HG03060 (cell line): Measurements from ENCODE around the gene TEX35.

Experiments used
- ATAC-seq: cut with Tn5 transposase; IDR thresholded peaks from one replicate; pipeline ENCODE4 v1.9.1; 2021; ENCODE audit warnings: low read depth, moderate number of reproducible peaks; ENCODE audit not compliant: unreplicated experiment

The TEX35 gene

DNA sequence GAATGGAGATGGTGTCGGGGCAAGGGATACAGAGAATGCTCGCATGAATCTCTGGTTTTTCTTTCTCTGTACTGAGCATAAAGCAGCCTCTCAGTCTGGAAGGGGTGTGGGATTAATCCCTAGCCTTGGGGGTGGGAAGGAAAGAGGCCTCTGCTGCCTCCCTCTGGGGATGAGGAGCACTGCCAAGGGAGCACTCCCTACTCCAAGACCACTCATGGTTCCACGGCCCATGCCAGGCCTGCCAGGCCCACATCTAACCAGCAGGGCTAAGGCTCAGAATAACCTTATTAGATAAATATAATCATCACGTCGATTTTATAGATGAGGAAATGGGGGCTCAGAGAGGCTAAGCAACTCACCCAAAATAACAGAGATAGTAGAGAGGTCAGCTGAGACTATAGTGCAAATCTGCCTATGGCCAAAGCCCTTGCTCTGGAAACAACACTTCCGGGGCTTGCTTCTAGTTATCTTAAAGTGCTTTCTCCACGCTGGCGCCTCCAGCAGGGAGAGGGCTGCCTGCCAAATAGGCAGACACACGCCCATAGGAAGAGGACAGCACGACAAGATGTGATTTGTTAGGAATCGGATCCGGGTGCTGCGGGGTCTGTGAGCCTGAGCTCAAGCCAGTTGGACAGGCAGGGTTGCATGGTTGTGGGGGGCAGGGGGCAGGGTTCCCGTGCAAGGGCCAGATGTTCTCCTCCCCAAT, 522 bp downstream of the TEX35 start:
- ATAC-seq, result no peak

GRCh38 chr1:178516110-178516509, 3.2 kb downstream of the TEX35 start:
- no peak for ATAC-seq

DNA sequence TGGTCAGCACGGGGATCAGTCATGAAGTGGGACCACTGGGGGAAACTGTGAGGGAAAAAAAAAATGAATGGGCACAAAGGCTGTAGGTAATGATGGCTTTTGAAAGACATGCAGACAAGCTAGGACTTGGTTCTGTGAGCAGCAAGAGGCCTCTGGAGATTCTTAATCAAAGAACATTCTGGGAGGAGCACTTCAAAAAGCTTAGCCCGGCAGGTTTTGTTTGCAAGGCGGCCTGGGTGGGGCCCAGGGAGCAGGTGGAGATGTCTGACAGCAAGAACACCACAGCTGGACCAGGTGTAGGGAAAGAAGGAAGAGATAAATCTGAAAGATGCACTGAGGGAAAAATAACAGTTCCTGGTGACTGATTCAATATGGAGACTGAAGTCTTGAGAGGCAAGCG, 6.0 kb downstream of the TEX35 start:
- no peak for ATAC-seq

- no peak for ATAC-seq
Measured at GRCh38 chr1:178520803-178521202, 7.9 kb downstream of the TEX35 start.

- ATAC-seq, result no peak
Measured at GRCh38 chr1:178521241-178521640, 8.3 kb downstream of the TEX35 start.

DNA sequence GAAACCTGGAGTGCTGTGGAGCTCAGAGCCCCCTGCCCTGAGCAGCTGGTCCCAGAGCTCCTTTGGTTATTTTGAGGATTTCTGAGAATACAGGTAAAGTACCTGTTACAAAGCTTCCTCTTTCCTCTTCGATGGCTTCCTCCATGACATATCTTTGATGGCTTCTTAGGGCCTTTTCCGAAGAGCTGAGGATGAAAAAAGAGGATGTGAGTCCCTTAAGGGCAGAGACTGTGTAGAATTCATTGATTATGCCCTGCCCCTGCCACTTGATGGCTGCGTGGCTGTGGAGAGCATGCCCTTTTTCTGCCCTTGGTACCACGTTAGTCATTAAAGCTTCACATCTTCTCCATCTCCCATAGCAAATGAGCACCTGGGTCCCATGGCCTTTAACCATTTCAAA, 14.2 kb downstream of the TEX35 start:
- ATAC-seq, result no peak

DNA sequence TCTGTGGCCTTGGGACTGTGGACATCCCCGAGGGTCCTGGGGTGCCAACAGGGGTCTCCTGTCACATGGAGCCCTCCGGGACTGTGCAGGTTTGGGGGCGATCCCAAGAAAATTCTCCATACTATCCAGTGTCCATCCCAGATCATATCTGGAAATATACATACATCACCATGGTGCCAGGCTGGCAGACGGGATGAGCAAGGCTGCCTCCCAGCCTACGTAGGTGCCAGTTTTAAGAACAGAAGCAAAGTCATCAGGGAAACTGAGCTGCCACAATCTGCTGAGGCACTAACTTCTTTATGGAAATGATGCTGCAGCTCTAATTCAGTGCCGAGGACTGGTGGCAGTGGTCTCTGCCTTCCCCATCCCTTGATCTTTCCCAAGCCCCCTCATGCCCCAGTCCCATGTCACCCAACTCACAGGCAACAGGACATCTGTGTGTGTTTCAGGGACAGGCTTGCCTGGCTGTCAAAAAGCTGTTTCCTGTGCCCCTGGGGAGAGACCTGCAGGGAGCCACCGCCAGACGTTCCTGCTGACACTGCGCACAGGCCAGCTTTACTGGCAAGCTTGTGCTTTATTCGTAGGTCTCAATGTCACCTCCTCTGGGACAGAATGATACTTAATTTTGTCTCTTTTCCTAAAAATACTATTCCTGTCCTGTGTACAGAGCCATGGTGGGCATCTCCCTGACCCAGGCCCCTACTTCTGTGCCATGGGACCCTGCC, 15.5 kb downstream of the TEX35 start:
- no peak for ATAC-seq

GRCh38 chr1:178528953-178529335, 16.0 kb downstream of the TEX35 start:
- ATAC-seq, result no peak

GRCh38 chr1:178529364-178530036, 16.6 kb downstream of the TEX35 start:
- ATAC-seq, result no peak

- no peak for ATAC-seq
Measured at GRCh38 chr1:178530037-178530402, 17.1 kb downstream of the TEX35 start.

DNA sequence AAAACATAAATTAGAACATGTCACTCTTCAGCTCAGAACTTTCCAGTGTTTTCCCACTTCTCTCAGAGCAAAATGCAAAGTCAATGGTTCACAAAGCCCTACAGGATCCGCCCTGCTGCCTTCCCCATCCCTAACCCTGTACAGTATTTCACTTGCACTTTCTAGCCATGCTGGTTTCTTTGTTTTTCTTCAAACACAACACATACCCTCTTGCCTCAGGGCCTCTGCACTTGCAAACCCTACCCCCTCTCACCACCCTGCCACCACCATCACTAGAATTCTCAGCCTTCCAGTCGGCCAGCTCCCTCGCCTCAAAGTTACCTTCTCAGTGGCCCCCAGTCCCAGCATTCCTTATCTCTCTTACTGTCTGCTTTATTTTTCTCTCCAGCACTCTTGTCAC, 17.6 kb downstream of the TEX35 start:
- ATAC-seq, result no peak

DNA sequence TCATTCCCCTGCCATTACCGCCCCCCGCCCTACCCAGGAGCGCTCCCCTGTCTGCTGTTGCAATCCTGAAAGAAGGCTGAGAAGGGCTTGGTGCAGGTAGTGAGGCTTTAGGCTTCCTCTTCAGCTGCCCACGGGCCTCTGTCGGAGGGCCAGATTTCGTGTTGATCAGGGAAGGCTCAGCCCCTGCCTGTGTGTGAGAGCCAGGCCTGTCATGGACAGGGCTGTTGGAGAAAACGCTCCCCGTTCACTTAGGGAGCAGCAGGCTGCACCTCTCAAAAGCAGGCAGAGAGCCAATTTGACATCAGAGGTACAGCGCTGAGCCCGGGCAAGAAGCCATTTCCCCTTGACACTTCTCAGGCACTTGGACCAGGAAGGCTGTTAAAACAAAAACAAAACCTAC, 19.0 kb downstream of the TEX35 start:
- no peak for ATAC-seq

DNA sequence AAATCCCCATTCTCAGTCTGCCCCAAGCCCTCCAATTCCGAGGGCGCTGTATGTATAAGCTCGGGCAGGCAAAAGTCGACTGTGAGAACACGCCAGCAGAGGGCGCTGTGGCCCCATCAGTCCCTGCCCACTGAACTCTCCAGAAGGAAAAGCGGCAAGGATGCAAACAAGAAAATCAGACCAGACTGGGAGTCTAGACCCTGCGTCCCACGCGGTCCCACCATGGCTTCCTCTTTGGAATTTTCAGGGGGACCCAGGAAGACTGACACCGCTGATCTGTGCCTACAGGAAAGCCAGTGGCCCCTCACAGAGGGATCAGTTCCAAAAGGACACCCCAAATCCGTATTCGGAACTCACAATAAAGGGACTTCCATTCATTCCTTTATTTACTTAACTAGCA, 19.5 kb downstream of the TEX35 start:
- ATAC-seq, result no peak

DNA sequence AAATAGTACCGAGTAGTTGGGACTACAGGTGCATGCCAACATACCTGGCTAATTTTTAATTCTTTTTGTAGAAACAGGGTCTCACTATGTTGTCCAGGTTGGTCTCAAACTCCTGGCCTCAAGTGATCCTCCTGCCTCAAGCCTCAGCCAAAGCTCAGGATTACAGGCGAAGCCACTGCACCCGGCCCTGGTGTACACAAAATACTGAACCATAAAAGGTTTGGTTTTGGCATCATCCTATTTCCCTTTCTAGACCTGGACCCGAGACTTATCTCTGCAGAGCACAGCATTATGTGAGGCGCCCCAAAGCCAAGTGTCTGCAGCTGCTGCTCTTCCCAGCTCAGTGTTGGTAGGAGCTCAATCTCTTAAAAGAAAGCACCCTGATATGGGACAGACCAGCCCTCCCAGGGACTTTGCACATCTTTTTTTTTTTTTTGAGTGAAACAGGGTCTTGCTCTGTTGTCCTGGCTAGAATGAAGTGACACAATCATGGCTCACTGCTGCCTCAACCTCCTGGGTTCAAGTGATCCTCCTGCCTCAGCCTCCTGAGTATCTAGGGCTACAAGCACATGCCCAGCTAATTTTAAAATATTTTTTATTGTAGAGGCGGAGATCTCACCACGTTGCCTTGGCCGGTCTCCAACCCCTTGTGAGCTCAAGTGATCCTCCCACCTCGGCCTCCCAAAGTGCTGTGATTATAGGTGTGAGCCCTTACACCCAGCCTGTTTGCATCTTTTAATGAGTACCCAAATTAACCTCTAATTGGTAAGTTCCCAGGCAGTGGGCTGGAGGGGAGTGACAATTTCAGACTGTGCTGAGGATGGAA, 20.4 kb downstream of the TEX35 start:
- no peak for ATAC-seq

GRCh38 chr1:178534137-178534868, 21.4 kb downstream of the TEX35 start:
- no peak for ATAC-seq

DNA sequence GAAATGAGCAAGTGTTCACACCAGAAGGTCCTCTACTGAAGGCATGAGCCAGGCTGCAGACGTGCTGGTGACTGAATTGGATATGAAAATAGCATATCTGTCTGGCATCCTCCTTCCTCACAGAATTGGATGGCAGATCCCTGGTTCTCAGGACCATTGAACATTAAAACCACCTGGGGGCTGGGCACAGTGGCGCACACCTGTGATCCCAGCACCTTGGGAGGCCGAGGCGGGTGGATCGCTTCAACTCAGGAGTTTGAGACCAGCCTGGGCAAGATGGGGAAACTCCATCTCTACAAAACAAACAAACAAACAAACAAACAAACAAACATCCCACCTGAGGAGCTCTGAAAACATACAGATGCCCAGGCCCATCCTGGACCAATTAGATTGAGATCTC, 23.4 kb downstream of the TEX35 start:
- no peak for ATAC-seq

DNA sequence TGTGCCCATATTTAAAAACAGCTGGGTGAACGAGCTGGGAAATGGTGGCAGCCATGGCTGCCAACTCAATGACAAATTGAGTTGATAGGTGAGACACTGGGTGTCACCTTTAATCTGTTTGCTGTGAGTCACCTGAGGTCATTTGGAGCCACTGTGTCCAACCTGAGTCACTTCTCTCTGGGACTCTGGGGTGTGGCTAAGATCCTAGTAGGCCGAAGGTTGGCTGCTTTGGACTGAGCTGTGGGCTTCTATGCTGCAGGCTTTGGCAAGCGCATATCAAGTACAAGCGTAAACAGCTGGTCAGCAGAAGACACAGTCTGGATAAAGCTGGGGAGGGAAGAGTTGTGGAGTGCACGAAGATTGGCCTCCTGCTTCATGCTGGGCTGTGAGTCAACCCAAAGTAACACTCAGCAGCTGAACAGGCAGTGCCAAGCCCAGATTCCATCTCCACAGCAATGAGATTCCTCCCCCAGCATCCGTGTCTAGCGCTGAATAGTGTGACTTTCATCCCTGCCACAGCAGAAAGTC, 24.0 kb downstream of the TEX35 start:
- ATAC-seq, result no peak

GRCh38 chr1:178537382-178538090, 24.6 kb downstream of the TEX35 start:
- no peak for ATAC-seq

GRCh38 chr1:178538192-178538916, 25.4 kb downstream of the TEX35 start:
- no peak for ATAC-seq
